ENCODE measurements around the gene PTH1R.
"Not testable (repeated sequence)": the region's sequence is repeated elsewhere in the genome, so short reads cannot be mapped to it uniquely, and the experiment has no call there.

PTH1R gene

GRCh38 chr3:46909535-46910161, 32.1 kb downstream of the PTH1R start:
- in situ Hi-C loops (cut with HindIII; ENCODE audit: low sequenced_read_pairs), result no loop called here

GRCh38 chr3:46910166-46910760, 32.7 kb downstream of the PTH1R start:
- in situ Hi-C loops (cut with HindIII; ENCODE audit: low sequenced_read_pairs), result no loop called here

DNA sequence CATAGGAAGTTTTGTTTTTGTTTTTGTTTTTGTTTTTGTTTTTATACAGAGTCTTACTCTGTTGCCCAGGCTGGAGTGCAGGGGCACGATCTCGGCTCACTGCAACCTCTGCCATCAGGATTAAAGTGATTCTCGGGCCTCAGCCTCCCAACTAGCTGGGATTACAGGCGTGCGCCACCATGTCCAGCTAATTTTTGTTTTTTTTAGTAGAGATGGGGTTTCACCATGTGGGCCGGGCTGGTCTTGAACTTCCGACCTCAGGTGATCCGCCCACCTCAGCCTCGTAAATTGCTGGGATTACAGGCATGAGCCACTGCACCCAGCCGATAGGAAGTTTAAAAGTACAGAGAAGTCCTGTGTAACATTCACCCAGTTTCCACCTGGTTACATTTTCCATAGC, 33.4 kb downstream of the PTH1R start:
- in situ Hi-C loops (cut with HindIII; ENCODE audit: low sequenced_read_pairs), result not testable (repeated sequence)

DNA sequence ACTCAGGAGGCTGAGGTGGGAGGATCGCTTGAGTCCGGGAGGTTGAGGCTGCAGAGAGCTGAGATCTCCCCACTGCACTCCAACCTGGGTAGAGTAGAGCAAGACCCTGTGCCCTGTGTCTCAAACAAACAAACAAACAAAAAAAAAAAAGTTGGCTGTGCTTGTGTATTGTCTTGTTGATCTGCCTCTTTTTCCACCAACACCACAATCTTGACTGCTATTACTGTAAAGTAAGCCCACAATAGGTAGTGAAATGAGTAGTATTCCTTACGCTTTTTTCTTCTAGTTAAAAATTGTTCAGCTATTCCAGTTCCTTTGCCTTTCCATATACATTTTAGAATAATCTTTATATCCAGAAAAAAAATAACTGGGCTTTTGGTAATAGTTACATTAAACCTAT, 35.5 kb downstream of the PTH1R start:
- in situ Hi-C loops (cut with HindIII; ENCODE audit: low sequenced_read_pairs), result no loop called here

- in situ Hi-C loops (cut with HindIII; ENCODE audit: low sequenced_read_pairs), result no loop called here
Measured at GRCh38 chr3:46913644-46914043, 36.1 kb downstream of the PTH1R start.

- in situ Hi-C loops (cut with HindIII; ENCODE audit: low sequenced_read_pairs), result no loop called here
Measured at GRCh38 chr3:46914849-46915248, 37.3 kb downstream of the PTH1R start.

- in situ Hi-C loops (cut with HindIII; ENCODE audit: low sequenced_read_pairs), result no loop called here
Measured at GRCh38 chr3:46915297-46915822, 37.8 kb downstream of the PTH1R start.

GRCh38 chr3:46916278-46916677, 38.8 kb downstream of the PTH1R start:
- in situ Hi-C loops (cut with HindIII; ENCODE audit: low sequenced_read_pairs), result no loop called here

GRCh38 chr3:46916799-46917198, 39.3 kb downstream of the PTH1R start:
- in situ Hi-C loops (cut with HindIII; ENCODE audit: low sequenced_read_pairs), result no loop called here

DNA sequence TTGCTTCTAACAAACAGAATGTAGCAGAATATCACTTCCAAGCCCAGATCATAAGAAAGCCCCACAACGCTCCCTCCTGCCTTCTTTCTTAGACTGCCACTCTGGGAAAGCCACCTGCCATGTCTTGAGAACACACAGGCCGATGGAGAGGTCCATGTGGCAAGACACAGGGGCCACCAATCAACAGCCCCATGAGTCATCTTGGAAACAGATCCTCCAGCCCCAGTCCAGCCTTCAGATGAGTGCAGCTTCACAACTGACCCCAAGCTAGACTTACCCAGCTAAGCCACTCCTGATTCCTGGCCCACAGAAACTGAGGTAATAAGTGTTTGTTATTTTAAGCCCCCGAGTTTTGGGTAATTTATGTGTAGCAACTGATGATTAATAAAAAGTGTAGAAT, 39.7 kb downstream of the PTH1R start:
- in situ Hi-C loops (cut with HindIII; ENCODE audit: low sequenced_read_pairs), result no loop called here

DNA sequence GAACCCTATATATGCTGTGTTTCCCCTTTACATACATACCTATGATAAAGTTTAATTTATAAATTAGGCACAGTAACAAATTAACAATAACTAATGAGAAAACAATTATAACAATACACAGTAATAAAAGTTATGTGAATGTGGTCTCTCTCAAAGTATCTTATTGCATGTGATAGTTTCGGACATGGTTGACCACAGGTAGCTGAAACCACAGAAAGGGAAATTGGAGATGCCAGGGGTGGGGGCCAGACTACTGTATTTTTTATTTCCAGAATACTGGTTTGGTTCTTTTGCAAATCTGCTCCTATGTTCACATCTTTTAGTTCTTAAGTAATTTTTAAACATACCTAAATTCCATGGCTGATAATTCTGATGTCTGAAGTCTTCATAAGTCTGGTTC, 40.7 kb downstream of the PTH1R start:
- in situ Hi-C loops (cut with HindIII; ENCODE audit: low sequenced_read_pairs), result no loop called here

DNA sequence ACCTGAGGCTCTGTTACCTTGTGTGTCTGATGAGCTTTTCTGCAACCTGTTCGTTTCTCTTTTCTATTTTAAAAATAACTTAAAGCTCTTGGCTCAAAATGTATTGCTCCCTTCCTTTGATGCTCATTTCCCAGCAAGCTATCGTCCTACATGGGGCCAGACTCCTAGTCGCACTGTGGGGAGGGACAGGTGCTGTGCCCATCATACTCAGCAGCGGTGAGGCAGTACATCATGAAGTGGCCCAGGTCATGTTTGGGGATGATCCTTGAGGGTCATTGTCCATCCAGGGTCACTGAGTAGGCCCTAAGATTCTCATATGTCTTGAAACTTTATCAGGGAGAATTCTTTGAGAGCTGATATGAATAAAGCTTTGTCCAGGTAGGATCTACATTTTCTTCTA, 41.1 kb downstream of the PTH1R start:
- in situ Hi-C loops (cut with HindIII; ENCODE audit: low sequenced_read_pairs), result no loop called here

- in situ Hi-C loops (cut with HindIII; ENCODE audit: low sequenced_read_pairs), result no loop called here
Measured at GRCh38 chr3:46921041-46921440, 43.5 kb downstream of the PTH1R start.

DNA sequence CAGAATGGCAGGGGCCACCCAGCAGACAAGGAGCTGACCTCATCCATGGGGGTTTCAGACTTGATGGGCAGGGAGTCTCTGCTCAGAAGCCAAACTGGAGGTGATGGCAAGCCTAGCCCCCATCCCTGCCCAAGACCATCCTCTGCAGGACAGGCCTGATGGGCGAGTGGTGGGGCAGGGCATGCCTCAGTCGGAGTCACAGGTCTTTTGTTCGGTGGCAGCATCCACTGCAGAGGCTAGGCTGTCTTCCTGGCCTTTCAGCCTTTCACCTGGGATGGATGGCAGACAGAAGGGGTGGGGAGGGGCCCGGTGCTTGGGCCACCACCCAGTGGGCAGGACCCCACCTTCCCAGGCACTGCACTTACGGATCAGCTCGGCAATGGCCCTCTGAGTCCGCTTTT, 44.4 kb downstream of the PTH1R start:
- in situ Hi-C loops (cut with HindIII; ENCODE audit: low sequenced_read_pairs), result no loop called here

- in situ Hi-C loops (cut with HindIII; ENCODE audit: low sequenced_read_pairs), result no loop called here
Measured at GRCh38 chr3:46922426-46922825, 44.9 kb downstream of the PTH1R start.

GRCh38 chr3:46922871-46923558, 45.5 kb downstream of the PTH1R start:
- in situ Hi-C loops (cut with HindIII; ENCODE audit: low sequenced_read_pairs), result no loop called here

- in situ Hi-C loops (cut with HindIII; ENCODE audit: low sequenced_read_pairs), result no loop called here
Measured at GRCh38 chr3:46923559-46924350, 46.2 kb downstream of the PTH1R start.

DNA sequence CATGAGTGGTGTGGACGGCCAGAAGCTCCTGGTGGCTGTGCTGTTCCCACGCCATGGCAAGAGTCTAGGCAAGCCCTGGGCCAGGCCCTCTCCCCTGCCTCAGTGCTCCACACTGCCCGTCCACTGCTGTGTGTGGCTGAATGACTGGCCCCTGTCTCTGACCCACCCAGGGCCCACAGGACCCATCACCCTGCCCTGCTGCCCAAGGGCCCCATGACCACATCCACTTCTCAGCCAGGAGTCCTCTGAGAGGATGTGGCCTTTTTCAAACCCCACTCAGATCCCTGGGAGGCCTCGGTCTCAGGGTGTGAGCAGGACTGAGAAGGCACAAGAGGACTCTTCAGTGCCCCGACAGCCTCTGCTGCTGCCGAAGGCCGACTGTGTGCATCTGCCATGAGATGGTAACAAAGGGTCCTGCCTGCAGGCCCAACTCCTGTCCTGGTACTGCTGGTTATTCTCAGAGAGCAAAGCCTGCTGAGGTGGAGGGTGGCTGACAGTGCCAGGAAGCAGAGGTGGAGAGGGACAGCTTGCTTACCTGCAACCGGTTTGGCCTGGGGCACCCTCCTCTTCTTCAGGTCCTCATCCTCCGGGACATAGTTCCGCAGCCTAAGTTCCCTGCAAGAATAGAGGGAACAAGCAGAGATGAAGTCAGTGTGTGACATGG, 47.5 kb downstream of the PTH1R start:
- in situ Hi-C loops (cut with HindIII; ENCODE audit: low sequenced_read_pairs), result no loop called here

DNA sequence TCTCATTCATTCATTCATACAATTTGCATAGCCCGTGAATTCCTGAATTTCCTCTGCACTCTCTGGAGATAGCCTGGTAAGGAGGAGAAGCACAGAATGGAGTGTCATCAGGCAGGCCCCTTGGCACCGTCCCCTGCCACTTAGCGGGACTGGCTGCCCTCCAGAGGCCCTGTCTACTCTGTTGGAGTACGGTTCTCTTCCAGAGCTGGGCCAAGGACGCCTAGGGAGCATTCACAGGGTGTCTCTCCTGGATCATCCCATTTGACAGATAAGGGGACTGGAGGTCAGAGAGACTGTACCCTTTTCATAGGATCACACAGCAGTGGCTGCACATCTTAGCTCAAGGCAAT, 48.0 kb downstream of the PTH1R start:
- in situ Hi-C loops (cut with HindIII; ENCODE audit: low sequenced_read_pairs), result no loop called here

GRCh38 chr3:46926039-46926438, 48.5 kb downstream of the PTH1R start:
- in situ Hi-C loops (cut with HindIII; ENCODE audit: low sequenced_read_pairs), result no loop called here

- in situ Hi-C loops (cut with HindIII; ENCODE audit: low sequenced_read_pairs), result no loop called here
Measured at GRCh38 chr3:46926447-46926846, 48.9 kb downstream of the PTH1R start.
